SK-N-SH (cell line): ENCODE measurements around the gene STEAP2. TPM values are rescaled to one million over a fixed set of nuclear protein-coding genes. Genes with fewer than 3 reads are reported as not detected.
A peak's percentile ranks its signal among the peaks of the same experiment; 100 is the strongest.

Source experiments
- CTCF ChIA-PET: fragments of 300-600, 350-600 bp; formaldehyde crosslinking; extraction: SDS; loops from one replicate; lab custom pipeline; 2021; lab: Yijun Ruan, JAX
- POLR2A ChIA-PET: fragments of 350-600 bp; sonication (Branson Sonifier 250); formaldehyde crosslinking; extraction: SDS; loops from one replicate; lab custom pipeline; 2020; ENCODE audit warnings: antibody characterized with exemption, inconsistent platforms; lab: Yijun Ruan, JAX
- DNase-seq: peaks from one replicate; pipeline ENCODE4 v3.0.0; 2012
- H2AFZ ChIP-seq: fragments of 200-600 bp; sonication (generic); 2 replicates; pipeline ENCODE4 v1.8.1; 2016; ENCODE audit warnings: antibody characterized with exemption, mild to moderate bottlenecking, low read depth
- H3F3A ChIP-seq: fragments of 200-600 bp; sonication (generic); replicated peaks from 2 replicates; pipeline ENCODE3; 2016; ENCODE audit warnings: antibody characterized with exemption, mild to moderate bottlenecking; ENCODE audit not compliant: insufficient read depth
- H3K27ac ChIP-seq, 2 experiments: fragments of 200-500 bp in 1 of 2; fragments of 200-600 bp in 1 of 2; sonication (Bioruptor generic) in 1 of 2; sonication (generic), shearing (Covaris generic) in 1 of 2; 2 replicates each; pipeline versions ENCODE4 v1.5.1 to v1.6.1; 2014 to 2016; ENCODE audit warnings: low read depth in 2 of 2, inconsistent platforms in 1 of 2, low read length in 1 of 2, mild to moderate bottlenecking in 1 of 2, mixed read lengths in 1 of 2
- H3K27me3 ChIP-seq: fragments of 200-600 bp; sonication (generic), shearing (Covaris generic); 2 replicates; pipeline ENCODE4 v1.6.1; 2016; ENCODE audit warnings: mixed run types; ENCODE audit not compliant: insufficient read depth
- H3K36me3 ChIP-seq, 2 experiments: fragments of 200-500 bp in 1 of 2; fragments of 200-600 bp in 1 of 2; sonication (Bioruptor generic) in 1 of 2; sonication (generic) in 1 of 2; replicated peaks in 1 of 2; 2 replicates each; pipeline versions ENCODE3 to v1.5.1; 2014 to 2016; ENCODE audit warnings: low read length in 1 of 2, mild to moderate bottlenecking in 1 of 2; ENCODE audit not compliant: insufficient read depth in 2 of 2, control insufficient read depth in 1 of 2
- H3K4me1 ChIP-seq, 2 experiments: fragments of 200-500 bp in 1 of 2; fragments of 200-600 bp in 1 of 2; sonication (Bioruptor generic) in 1 of 2; sonication (generic), shearing (Covaris generic) in 1 of 2; 2 replicates each; pipeline versions ENCODE4 v1.5.1 to v1.6.1; 2014 to 2016; ENCODE audit warnings: low read depth in 1 of 2, low read length in 1 of 2, mixed run types in 1 of 2; ENCODE audit not compliant: insufficient read depth in 2 of 2, control insufficient read depth in 1 of 2
- H3K4me2 ChIP-seq: fragments of 200-600 bp; sonication (generic), shearing (Covaris generic); 2 replicates; pipeline ENCODE4 v1.6.1; 2017; ENCODE audit warnings: mixed run types
- H3K4me3 ChIP-seq, 2 experiments: fragments of 200-500 bp in 1 of 2; fragments of 200-600 bp in 1 of 2; sonication (Bioruptor generic) in 1 of 2; sonication (generic), shearing (Covaris generic) in 1 of 2; 2 replicates each; pipeline versions ENCODE4 v1.5.1 to v1.8.1; 2014 to 2016; ENCODE audit warnings: low read depth in 2 of 2, inconsistent platforms in 1 of 2, low read length in 1 of 2, mild to moderate bottlenecking in 1 of 2, mixed read lengths in 1 of 2, moderate library complexity in 1 of 2
- H3K79me2 ChIP-seq: fragments of 200-600 bp; sonication (generic); 2 replicates; pipeline ENCODE4 v1.8.1; 2017; ENCODE audit warnings: mild to moderate bottlenecking; ENCODE audit not compliant: insufficient read depth
- H3K9ac ChIP-seq: fragments of 200-600 bp; sonication (generic); 2 replicates; pipeline ENCODE4 v1.6.1; 2017; ENCODE audit warnings: mixed run types
- H3K9me2 ChIP-seq: fragments of 200-600 bp; sonication (generic); 2 replicates; pipeline ENCODE4 v1.6.1; 2017; ENCODE audit warnings: mixed run types
- H3K9me3 ChIP-seq: fragments of 200-600 bp; sonication (generic); 2 replicates; pipeline ENCODE4 v1.6.1; 2017; ENCODE audit warnings: mixed run types, mild to moderate bottlenecking, moderate library complexity
- H4K20me1 ChIP-seq: fragments of 200-600 bp; sonication (generic); 2 replicates; pipeline ENCODE4 v1.6.1; 2017; ENCODE audit warnings: mild to moderate bottlenecking, mixed run types; ENCODE audit not compliant: insufficient read depth
- ELF1 ChIP-seq: IDR thresholded peaks from 2 replicates; pipeline ENCODE4 v1.4.0; 2012
- EP300 ChIP-seq, 2 experiments: IDR thresholded peaks; 2 replicates each; pipeline versions ENCODE4 v1.4.0 to v1.6.1; 2012; ENCODE audit warnings: borderline replicate concordance in 1 of 2, low read depth in 1 of 2, low read length in 1 of 2
- EZH2phosphoT487 ChIP-seq: fragments of 200-600 bp; sonication (generic); IDR thresholded peaks from 2 replicates; pipeline ENCODE4 v1.6.1; 2017; ENCODE audit warnings: low read depth, mixed run types, mild to moderate bottlenecking, antibody characterized with exemption, moderate library complexity, borderline replicate concordance
- MEF2A ChIP-seq: IDR thresholded peaks from 2 replicates; pipeline ENCODE4 v1.4.0; 2012; ENCODE audit warnings: low read depth, borderline replicate concordance
- NFIC ChIP-seq: IDR thresholded peaks from 2 replicates; pipeline ENCODE4 v1.4.0; 2012; ENCODE audit warnings: borderline replicate concordance
- POLR2AphosphoS5 ChIP-seq: IDR thresholded peaks from 2 replicates; pipeline ENCODE4 v1.6.1; 2012; ENCODE audit warnings: low read depth, low read length
- RAD21 ChIP-seq: IDR thresholded peaks from 2 replicates; pipeline ENCODE4 v1.6.1; 2012; ENCODE audit warnings: mild to moderate bottlenecking, low read length
- RCOR1 ChIP-seq: fragments of 150-350 bp; IDR thresholded peaks from 2 replicates; pipeline ENCODE4 v1.6.1; 2017; ENCODE audit warnings: antibody characterized with exemption, low read length
- RXRA ChIP-seq: IDR thresholded peaks from 2 replicates; pipeline ENCODE4 v1.4.0; 2012; ENCODE audit warnings: low read depth, mild to moderate bottlenecking, borderline replicate concordance
- SIN3A ChIP-seq: IDR thresholded peaks from 2 replicates; pipeline ENCODE4 v1.6.1; 2012; ENCODE audit warnings: low read depth, mild to moderate bottlenecking, low read length, moderate library complexity, borderline replicate concordance
- SMC3 ChIP-seq: IDR thresholded peaks from 2 replicates; pipeline ENCODE4 v1.6.1; 2012; ENCODE audit warnings: low read depth, low read length, improper control_type of control experiment
- TAF1 ChIP-seq: IDR thresholded peaks from 2 replicates; pipeline ENCODE4 v1.6.1; 2012; ENCODE audit warnings: low read depth, mild to moderate bottlenecking, low read length, moderate library complexity, borderline replicate concordance
- TCF12 ChIP-seq: IDR thresholded peaks from 2 replicates; pipeline ENCODE4 v1.4.0; 2012
- WGBS: methylation state at CpG from one replicate; pipeline ENCODE4 v1.1.6; 2017; ENCODE audit warnings: low lambda C conversion rate; 5-methylcytosine and 5-hydroxymethylcytosine counted together
- polyA plus RNA-seq, 3 experiments: library from polyadenylated mRNA; depleted of rRNA; stranded (reverse); fragments of >200 nt; gene quantifications; 2 replicates each; pipeline ENCODE4 v1.2.3, GENCODE V29; 2012
- TF ChIP-seq, protein P1 (sequence below): fragments of 150-350 bp; IDR thresholded peaks from 2 replicates; pipeline ENCODE4 v1.6.1; 2016; ENCODE audit warnings: mild to moderate bottlenecking, low read depth, low read length
- TF ChIP-seq, protein P2 (sequence below): IDR thresholded peaks from 2 replicates; pipeline ENCODE4 v1.6.1; 2012; ENCODE audit warnings: mild to moderate bottlenecking, low read depth, low read length, moderate library complexity
- TF ChIP-seq, protein P3 (sequence below): IDR thresholded peaks from 2 replicates; pipeline ENCODE4 v1.4.0; 2012; ENCODE audit warnings: low read depth, borderline replicate concordance

STEAP2 gene
- polyA plus RNA-seq, 1 of the 3 experiments (the other 2 are of a cell fraction), result 6.6 TPM

DNA sequence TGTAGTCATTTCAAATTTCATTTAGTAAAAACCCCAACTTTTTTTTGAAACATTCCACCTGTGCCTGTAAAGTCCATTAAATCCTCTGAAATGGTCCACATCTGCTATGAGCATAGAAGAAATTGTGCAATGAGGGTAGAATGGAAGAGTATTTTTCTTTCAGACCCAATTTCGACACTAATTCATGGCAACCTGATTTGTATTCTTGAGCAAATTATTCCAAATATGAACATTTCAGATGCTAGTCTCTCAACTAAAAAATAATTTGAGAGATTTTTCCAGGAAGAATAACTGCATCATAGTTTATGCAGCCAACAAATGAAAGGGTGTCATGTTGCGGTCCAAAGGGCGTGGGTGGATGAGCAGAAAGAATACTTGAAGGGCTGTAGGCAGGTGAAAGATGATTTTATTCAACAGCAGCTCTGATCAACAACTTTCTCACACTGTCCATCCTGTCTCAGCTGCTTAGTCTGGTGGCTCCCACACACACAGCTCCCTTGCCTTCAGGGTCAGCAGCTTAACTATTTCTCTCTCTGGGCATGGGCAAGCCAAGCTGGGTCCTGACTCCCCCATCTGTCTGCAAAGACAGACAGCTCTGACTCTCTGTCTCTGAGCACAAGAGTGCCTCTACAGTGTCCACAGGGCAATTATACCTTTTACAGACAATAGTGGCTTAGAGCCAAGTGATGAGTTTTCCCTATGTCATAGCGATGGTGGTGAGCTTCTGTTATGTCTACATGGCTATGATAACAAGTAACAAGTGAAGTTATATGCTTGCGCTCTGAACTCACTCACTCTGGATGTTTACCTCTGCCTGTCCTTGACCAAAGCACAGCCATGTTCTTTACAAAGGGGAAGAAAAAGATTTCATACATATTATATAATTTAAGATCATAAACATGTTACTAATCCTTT is 11.5 kb downstream of the STEAP2 start:
- H3K9me3 ChIP-seq, result no peaks in the 10 kb centered on the region
- POLR2A ChIA-PET, result no interaction called here
- H3K9ac ChIP-seq, result peak overlapping the region; percentile 18; the same call in 1 of the 2 replicates
- peak overlapping the region in 1 of 2 experiments; percentile 38; a peak in 2 of 4 replicates for H3K27ac ChIP-seq
- peaks cover 8% of the 10 kb centered on the region for H3F3A ChIP-seq
- WGBS, result 62% methylated on average over 5 of the region's 5 CpGs
- H3K36me3 ChIP-seq, result peaks cover 10 to 25% of the 10 kb centered on the region in 2 experiments
- H4K20me1 ChIP-seq, result no peaks in the 10 kb centered on the region
- TF ChIP-seq, protein P1, sequence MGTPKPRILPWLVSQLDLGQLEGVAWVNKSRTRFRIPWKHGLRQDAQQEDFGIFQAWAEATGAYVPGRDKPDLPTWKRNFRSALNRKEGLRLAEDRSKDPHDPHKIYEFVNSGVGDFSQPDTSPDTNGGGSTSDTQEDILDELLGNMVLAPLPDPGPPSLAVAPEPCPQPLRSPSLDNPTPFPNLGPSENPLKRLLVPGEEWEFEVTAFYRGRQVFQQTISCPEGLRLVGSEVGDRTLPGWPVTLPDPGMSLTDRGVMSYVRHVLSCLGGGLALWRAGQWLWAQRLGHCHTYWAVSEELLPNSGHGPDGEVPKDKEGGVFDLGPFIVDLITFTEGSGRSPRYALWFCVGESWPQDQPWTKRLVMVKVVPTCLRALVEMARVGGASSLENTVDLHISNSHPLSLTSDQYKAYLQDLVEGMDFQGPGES, result no peak
- TF ChIP-seq MEF2A, result no peak
- TF ChIP-seq POLR2AphosphoS5, result no peak
- no peak for TF ChIP-seq ELF1
- TF ChIP-seq RAD21, result no peak
- TF ChIP-seq SMC3, result no peak
- no peak for TF ChIP-seq RXRA
- no peak for TF ChIP-seq EZH2phosphoT487
- peak; percentile 10; the same call in 1 of the 2 replicates for TF ChIP-seq TCF12
- no peak for TF ChIP-seq SIN3A
- no peak for TF ChIP-seq RCOR1
- peak; percentile 51; the same call in 1 of the 2 replicates for TF ChIP-seq NFIC
- TF ChIP-seq EP300 (IDR thresholded peaks at IDR 0.05; ENCODE audit: borderline replicate concordance in 1 of 2, low read depth in 1 of 2, low read length in 1 of 2), result no peak
- TF ChIP-seq, protein P2, sequence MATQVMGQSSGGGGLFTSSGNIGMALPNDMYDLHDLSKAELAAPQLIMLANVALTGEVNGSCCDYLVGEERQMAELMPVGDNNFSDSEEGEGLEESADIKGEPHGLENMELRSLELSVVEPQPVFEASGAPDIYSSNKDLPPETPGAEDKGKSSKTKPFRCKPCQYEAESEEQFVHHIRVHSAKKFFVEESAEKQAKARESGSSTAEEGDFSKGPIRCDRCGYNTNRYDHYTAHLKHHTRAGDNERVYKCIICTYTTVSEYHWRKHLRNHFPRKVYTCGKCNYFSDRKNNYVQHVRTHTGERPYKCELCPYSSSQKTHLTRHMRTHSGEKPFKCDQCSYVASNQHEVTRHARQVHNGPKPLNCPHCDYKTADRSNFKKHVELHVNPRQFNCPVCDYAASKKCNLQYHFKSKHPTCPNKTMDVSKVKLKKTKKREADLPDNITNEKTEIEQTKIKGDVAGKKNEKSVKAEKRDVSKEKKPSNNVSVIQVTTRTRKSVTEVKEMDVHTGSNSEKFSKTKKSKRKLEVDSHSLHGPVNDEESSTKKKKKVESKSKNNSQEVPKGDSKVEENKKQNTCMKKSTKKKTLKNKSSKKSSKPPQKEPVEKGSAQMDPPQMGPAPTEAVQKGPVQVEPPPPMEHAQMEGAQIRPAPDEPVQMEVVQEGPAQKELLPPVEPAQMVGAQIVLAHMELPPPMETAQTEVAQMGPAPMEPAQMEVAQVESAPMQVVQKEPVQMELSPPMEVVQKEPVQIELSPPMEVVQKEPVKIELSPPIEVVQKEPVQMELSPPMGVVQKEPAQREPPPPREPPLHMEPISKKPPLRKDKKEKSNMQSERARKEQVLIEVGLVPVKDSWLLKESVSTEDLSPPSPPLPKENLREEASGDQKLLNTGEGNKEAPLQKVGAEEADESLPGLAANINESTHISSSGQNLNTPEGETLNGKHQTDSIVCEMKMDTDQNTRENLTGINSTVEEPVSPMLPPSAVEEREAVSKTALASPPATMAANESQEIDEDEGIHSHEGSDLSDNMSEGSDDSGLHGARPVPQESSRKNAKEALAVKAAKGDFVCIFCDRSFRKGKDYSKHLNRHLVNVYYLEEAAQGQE, result no peak
- TF ChIP-seq, protein P3, sequence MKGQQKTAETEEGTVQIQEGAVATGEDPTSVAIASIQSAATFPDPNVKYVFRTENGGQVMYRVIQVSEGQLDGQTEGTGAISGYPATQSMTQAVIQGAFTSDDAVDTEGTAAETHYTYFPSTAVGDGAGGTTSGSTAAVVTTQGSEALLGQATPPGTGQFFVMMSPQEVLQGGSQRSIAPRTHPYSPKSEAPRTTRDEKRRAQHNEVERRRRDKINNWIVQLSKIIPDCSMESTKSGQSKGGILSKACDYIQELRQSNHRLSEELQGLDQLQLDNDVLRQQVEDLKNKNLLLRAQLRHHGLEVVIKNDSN, result no peak
- TF ChIP-seq TAF1, result no peak
- H3K4me2 ChIP-seq, result no peak overlapping the region
- CTCF ChIA-PET, result interaction anchor here (0.6 to 3.3 kb wide), 7 partner anchors 12 to 799 kb away, joined by 3 to 19 read pairs (median 4); partner anchors contain the start of gene STEAP2
- no peak for DNase-seq
- no peak overlapping the region for H3K4me3 ChIP-seq
- peaks cover 10% of the 10 kb centered on the region for H3K79me2 ChIP-seq
- no peaks in the 10 kb centered on the region for H3K9me2 ChIP-seq
- peaks cover 4 to 17% of the 10 kb centered on the region in 2 experiments; a peak in 3 of 4 replicates for H3K4me1 ChIP-seq
- H3K27me3 ChIP-seq, result no peaks in the 10 kb centered on the region
- H2AFZ ChIP-seq, result no peak overlapping the region; the same call in 1 of the 2 replicates
